LNCaP clone FGC (cell line): ENCODE data around the gene MCMBP.
A peak's percentile ranks its signal among the peaks of the same experiment; 100 is the strongest.
"Not testable (repeated sequence)": the region's sequence is repeated elsewhere in the genome, so short reads cannot be mapped to it uniquely, and the experiment has no call there.

ENCODE experiments used
- DNase-seq: peaks from one replicate; pipeline ENCODE4 v3.0.0-alpha.2; 2011; ENCODE audit warnings: low read depth
- H3K4me3 ChIP-seq: 2 replicates; pipeline ENCODE4 v1.5.1; 2011; ENCODE audit warnings: mild to moderate bottlenecking, low read depth, low read length, control low read depth
- CTCF ChIP-seq: IDR thresholded peaks from 2 replicates; pipeline ENCODE4 v1.5.1; 2012; ENCODE audit warnings: mild to moderate bottlenecking; ENCODE audit not compliant: control insufficient read depth, insufficient read depth; ENCODE audit errors: extremely low read depth

The MCMBP gene

GRCh38 chr10:119892188-119893065 lies 19.8 kb upstream of the MCMBP start, which contains the start of gene SEC23IP:
SEC23IP (plus strand) TSS chr10:119892730; CDS start chr10:119892783, 53 bp downstream.
- no peak for TF ChIP-seq CTCF
- H3K4me3 ChIP-seq, result peak within 1 kb of the TSS; percentile 89
- peak; percentile 91 for DNase-seq

GRCh38 chr10:119891849-119892187 lies 19.2 kb upstream of the MCMBP start:
- DNase-seq, result not testable (repeated sequence)
- H3K4me3 ChIP-seq, result peak overlapping the region; percentile 89

DNA sequence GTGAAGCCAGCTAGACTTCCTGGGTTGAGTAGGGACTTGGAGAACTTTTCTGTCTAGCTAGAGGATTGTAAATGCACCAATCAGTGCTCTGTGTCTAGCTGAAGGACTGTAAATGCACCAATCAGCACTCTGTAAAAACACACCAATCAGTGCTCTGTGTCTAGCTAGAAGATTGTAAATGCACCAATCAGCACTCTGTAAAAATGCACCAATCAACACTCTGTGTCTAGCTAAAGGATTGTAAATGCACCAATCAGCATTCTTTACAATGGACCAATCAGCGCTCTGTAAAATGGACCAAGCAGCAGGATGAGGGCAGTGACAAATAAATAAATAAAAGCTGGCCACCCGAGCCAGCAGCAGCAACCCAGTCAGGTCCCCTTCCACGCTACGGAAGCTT lies 17.7 kb upstream of the MCMBP start:
- not testable (repeated sequence) for DNase-seq, H3K4me3 ChIP-seq

DNA sequence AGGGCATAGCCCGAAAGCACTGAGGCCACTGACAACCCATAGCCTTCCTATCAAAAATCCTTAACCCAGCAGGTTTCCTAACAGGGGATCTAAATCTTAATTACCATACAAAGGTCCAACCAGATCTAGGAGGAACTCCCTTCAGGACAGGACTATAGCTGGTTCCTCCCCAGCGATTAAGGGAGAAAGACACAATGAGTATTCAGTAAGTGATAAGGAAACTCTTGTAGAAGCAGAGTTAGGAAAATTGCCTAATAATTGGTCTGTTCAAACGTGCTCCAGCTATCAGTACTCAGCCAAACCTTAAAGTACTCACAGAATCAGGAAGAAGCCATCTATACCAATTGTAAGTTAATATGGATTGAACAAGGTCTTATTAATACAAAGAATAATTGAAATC lies 16.6 kb upstream of the MCMBP start:
- not testable (repeated sequence) for DNase-seq, H3K4me3 ChIP-seq

DNA sequence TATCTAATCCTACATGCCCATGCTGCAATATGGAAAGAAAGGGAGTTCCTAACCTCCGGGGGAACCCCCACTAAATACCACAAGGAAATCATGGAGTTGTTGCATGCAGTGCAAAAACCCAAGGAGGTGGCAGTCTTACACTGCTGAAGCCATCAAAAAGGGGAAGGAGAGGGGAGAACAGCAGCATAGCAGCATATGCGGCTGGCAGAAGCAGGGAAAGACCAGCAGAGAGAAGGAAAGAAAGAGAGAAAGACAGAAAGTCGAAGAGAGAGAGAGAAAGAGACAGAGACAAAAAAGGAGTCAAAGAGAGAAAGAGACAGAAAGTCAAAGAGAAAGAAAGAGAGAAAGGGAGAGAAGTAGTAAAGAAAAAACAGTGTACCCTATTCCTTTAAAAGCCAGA lies 16.1 kb upstream of the MCMBP start:
- DNase-seq, H3K4me3 ChIP-seq: not testable (repeated sequence)

DNA sequence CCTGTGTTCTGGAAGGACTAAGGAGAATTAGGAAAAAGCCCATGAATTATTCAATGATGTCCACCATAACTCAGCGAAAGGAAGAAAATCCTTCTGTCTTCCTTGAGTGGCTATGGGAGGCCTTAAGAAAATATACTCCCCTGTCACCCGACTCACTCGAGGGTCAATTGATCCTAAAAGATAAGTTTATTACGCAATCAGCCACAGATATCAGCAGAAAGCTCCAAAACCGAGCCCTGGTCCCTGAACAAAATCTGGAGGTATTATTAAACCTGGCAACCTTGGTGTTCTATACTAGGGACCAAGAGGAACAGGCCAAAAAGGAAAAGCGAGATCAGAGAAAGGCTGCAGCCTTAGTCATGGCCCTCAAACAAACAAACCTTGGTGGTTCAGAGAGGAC lies 13.4 kb upstream of the MCMBP start:
- DNase-seq, H3K4me3 ChIP-seq: not testable (repeated sequence)

DNA sequence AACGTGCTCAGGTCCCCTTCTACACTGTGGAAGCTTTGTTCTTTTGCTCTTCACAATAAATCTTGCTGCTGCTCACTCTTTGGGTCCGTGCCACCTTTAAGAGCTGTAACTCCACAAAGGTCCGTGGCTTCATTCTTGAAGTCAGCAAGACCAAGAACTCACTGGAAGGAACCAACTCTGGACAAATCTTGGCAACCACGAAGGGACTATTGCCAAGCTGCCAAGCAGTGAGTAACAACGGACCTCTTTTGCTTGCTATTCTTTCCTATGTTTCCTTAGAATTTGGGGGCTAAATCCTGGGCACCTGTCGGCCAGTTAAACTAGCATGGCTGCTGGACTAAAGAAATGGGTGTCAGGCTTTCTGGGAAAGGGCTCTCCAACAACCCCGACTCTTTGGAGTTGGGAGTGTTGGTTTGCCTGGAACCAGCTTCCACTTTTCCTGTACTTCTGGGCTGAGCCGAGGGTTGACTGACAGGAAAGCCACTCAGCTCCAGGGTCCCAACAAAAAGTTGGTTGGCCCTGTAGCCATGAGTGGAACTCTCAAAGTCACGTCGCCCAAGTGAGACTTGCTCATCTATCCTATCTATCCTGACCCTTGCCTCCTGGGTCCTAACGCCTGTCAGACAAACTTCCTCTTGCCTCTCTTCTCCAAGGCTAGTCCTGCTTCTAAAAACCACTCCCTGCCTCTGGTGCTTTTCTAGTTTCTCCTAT lies 11.4 kb upstream of the MCMBP start:
- H3K4me3 ChIP-seq, DNase-seq: not testable (repeated sequence)

DNA sequence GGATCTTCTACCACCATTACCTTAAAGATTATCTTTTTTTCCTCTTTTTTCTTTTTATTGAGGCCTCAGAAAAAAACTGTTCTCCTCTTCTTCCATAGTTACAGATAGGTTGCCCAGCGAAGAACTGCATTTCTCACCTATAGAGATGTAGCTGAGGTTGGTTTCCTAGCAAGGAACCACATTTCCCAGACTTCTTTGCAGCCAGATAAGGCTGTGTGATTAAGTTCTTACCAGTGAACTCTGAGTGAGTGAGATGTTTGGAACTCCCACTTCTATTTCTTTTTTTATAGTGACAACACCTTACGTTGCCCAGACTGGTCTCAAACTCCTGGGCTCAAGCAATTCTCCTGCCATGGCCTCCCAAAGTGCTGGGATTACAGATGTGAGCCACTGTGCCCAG lies 5.9 kb upstream of the MCMBP start:
- no peak for DNase-seq
- no peak for TF ChIP-seq CTCF
- no peak overlapping the region for H3K4me3 ChIP-seq

DNA sequence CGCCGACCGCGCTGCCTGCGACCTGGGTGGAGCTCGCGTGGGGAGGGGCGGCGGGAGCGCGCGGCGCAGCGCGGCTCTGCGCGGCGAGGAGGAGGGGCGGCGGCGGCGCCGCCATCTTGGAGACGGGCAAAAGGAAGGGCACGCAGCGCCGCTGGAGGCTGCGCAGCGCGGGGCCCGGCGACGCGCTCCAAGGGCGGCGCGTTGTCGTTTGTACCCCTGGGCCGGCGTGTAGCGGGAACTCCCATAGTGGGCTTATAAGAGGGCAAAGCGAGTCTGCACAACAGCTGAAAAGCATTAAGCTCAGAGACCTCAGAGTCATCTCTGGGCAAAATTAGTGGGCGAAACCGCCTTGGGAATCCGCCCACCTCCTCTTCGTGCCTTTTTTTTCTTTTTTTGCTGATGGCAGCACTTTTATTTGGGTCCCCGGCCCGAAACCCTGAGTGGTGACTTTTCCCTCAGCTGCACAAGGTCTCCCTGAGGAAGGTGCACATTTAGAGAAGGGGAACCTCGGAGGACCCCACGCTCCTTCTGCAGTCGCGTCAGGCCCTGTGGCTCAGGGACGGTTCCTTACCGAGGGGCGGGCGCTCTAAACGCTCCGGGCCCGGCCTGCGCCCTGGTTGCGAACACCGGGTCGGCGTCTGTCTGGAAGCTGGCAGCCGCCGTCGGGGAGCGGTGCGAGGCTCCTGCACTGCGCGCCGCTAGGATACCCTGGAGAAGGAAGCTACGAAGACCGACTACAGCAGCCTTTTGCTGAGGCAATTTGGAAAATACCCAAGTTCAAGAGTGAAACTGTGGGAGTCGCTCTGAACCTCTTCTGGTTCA lies 428 bp upstream of the MCMBP start:
- peak; percentile 15; the same call in 1 of the 2 replicates for TF ChIP-seq CTCF
- peak overlapping the region; percentile 65 for H3K4me3 ChIP-seq
- DNase-seq, result no peak
